CD4-positive, alpha-beta T cell treated with Interleukin-21 for 1 hour (primary cell): Measurements from ENCODE around the gene FHOD3.
"Not testable (repeated sequence)": the region's sequence is repeated elsewhere in the genome, so short reads cannot be mapped to it uniquely, and the experiment has no call there.

ENCODE experiments used
- DNase-seq: peaks from one replicate; pipeline ENCODE4 v3.0.0-alpha.2; 2020

FHOD3 gene

GRCh38 chr18:36688020-36688965, 390.8 kb downstream of the FHOD3 start:
- DNase-seq = peak; percentile 37

- DNase-seq = no peak
These were observed 394.9 kb downstream of the FHOD3 start for GRCh38 chr18:36692371-36692770.

- no peak for DNase-seq
These were observed 395.4 kb downstream of the FHOD3 start for GRCh38 chr18:36692921-36693332.

- DNase-seq = no peak
These were observed 396.6 kb downstream of the FHOD3 start for GRCh38 chr18:36693931-36694620.

GRCh38 chr18:36695806-36696205, 398.3 kb downstream of the FHOD3 start:
- DNase-seq = no peak

- no peak for DNase-seq
These were observed 400.4 kb downstream of the FHOD3 start for GRCh38 chr18:36697905-36698304.

- DNase-seq = no peak
These were observed 403.4 kb downstream of the FHOD3 start for GRCh38 chr18:36700955-36701354.

- no peak for DNase-seq
These were observed 405.0 kb downstream of the FHOD3 start for GRCh38 chr18:36702401-36703013.

GRCh38 chr18:36704156-36704555, 406.6 kb downstream of the FHOD3 start:
- DNase-seq = no peak

GRCh38 chr18:36706134-36706881, 408.8 kb downstream of the FHOD3 start:
- no peak for DNase-seq

- DNase-seq = no peak
These were observed 410.9 kb downstream of the FHOD3 start for GRCh38 chr18:36708366-36708765.

- DNase-seq = no peak
These were observed 411.8 kb downstream of the FHOD3 start for GRCh38 chr18:36709315-36709714.

GRCh38 chr18:36711014-36711725, 413.7 kb downstream of the FHOD3 start:
- no peak for DNase-seq

GRCh38 chr18:36711813-36712444, 414.4 kb downstream of the FHOD3 start:
- no peak for DNase-seq

- no peak for DNase-seq
These were observed 417.0 kb downstream of the FHOD3 start for GRCh38 chr18:36714476-36714875.

GRCh38 chr18:36717422-36718110, 420.1 kb downstream of the FHOD3 start:
- DNase-seq = no peak

- DNase-seq = no peak
These were observed 421.3 kb downstream of the FHOD3 start for GRCh38 chr18:36718705-36719328.

GRCh38 chr18:36719630-36720029, 422.1 kb downstream of the FHOD3 start:
- DNase-seq = no peak

- not testable (repeated sequence) for DNase-seq
These were observed 423.8 kb downstream of the FHOD3 start for GRCh38 chr18:36721351-36721750.

GRCh38 chr18:36724169-36724568, 426.7 kb downstream of the FHOD3 start:
- DNase-seq = no peak

- DNase-seq = no peak
These were observed 427.1 kb downstream of the FHOD3 start for GRCh38 chr18:36724591-36725001.
